ENCODE results near the gene ILDR2.
"Not testable (repeated sequence)": the region's sequence is repeated elsewhere in the genome, so short reads cannot be mapped to it uniquely, and the experiment has no call there.

Gene ILDR2

GRCh38 chr1:166884040-166884642, 91.2 kb downstream of the ILDR2 start:
- DNase-seq: no peak

GRCh38 chr1:166882893-166883292, 92.4 kb downstream of the ILDR2 start:
- no peak for DNase-seq

- not testable (repeated sequence) for DNase-seq
These were observed 97.0 kb downstream of the ILDR2 start for GRCh38 chr1:166878173-166878917.

GRCh38 chr1:166876540-166876838, 98.9 kb downstream of the ILDR2 start:
- DNase-seq: no peak

GRCh38 chr1:166875734-166876539, 99.4 kb downstream of the ILDR2 start, which contains the start of gene TADA1:
TADA1 (minus strand) TSS chr1:166876264; CDS start chr1:166876233, 31 bp downstream.
- DNase-seq: peak; percentile 99

GRCh38 chr1:166875302-166875733, 100.0 kb downstream of the ILDR2 start:
- DNase-seq: no peak

GRCh38 chr1:166874464-166874863, 100.9 kb downstream of the ILDR2 start:
- no peak for DNase-seq

- DNase-seq: no peak
These were observed 104.8 kb downstream of the ILDR2 start for GRCh38 chr1:166870584-166870983.

GRCh38 chr1:166869318-166870099, 105.8 kb downstream of the ILDR2 start:
- no peak for DNase-seq

- no peak for DNase-seq
These were observed 106.7 kb downstream of the ILDR2 start for GRCh38 chr1:166868639-166869038.

- DNase-seq: no peak
These were observed 109.4 kb downstream of the ILDR2 start for GRCh38 chr1:166865926-166866325.

- no peak for DNase-seq
These were observed 115.7 kb downstream of the ILDR2 start for GRCh38 chr1:166859597-166859996.

GRCh38 chr1:166858726-166859419, 116.5 kb downstream of the ILDR2 start:
- DNase-seq: no peak
